Thyroid gland (tissue), 4 donors: Measurements from ENCODE around the gene CDC42SE2.

ENCODE experiments used
- CTCF ChIP-seq, 6 experiments: fragments of 200-600 bp in 3 of 6; fragments of 450-650 bp in 3 of 6; sonication (generic) in 3 of 6; IDR thresholded peaks; one replicate each; pipeline ENCODE4 v1.5.1; 2016 to 2019; ENCODE audit warnings: antibody characterized with exemption in 6 of 6, mild to moderate bottlenecking in 2 of 6, inconsistent platforms in 1 of 6, moderate library complexity in 1 of 6
- POLR2A ChIP-seq, 2 donors: fragments of 450-650 bp; IDR thresholded peaks; one replicate each; pipeline ENCODE4 v1.6.1; 2017; ENCODE audit warnings: antibody characterized with exemption in 2 of 2, mild to moderate bottlenecking in 2 of 2, moderate library complexity in 1 of 2

- TF ChIP-seq POLR2A (IDR thresholded peaks at IDR 0.05) = no peak
- TF ChIP-seq CTCF (IDR thresholded peaks at IDR 0.05) = no peak
Observed at GRCh38 chr5:131305138-131305689, 41.4 kb downstream of the CDC42SE2 start.
